ENCODE data around the gene WHRN.

DNA sequence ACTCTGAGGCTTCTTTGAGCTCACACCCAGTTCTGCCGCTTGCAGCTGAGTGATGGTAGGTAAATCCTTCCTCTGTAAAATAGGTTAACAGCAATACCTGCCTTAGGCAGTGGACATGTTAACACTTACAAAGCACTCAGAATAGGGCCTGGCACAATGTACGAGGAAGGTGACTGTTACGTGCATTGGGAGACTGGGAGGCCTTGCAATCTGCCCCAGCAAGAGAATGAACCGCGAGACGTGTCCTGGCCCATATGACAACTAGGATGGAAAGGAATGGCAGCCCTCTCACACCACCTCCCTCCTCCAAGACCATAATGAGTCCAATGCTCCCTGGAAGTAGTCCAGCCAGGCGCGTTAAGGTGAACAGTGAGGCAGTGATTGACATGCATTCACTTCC, 94.4 kb downstream of the WHRN start:
- TF ChIP-seq POLR2AphosphoS5 (IDR thresholded peaks at IDR 0.05; ENCODE audit: borderline replicate concordance, low read depth, low read length): no peak
- TF ChIP-seq EZH2 (IDR thresholded peaks at IDR 0.05): no peak

All from SK-N-MC (cell line).